T-cell (primary cell): ENCODE results near the gene ZG16B. TPM values are rescaled to one million over a fixed set of nuclear protein-coding genes. Genes with fewer than 3 reads are reported as not detected.

Experiments
- ATAC-seq, 4 experiments: fragments of 200-7000 bp in 3 of 4; fragments of 150-1000 bp in 1 of 4; cut with Tn5 transposase; replicated peaks in 1 of 4; 1 replicate in 3 of 4; 2 replicates in 1 of 4; pipeline ENCODE4 v1.10.0; 2021; ENCODE audit warnings: moderate library complexity in 3 of 4, mild to moderate bottlenecking in 2 of 4, moderate number of reproducible peaks in 1 of 4
- CTCF ChIA-PET, 2 donors: fragments of 300-600 bp; sonication (Branson Sonifier 250); formaldehyde crosslinking; loops; one replicate each; lab custom pipeline; 2022; ENCODE audit warnings: antibody characterized with exemption in 2 of 2; lab: Charles Lee
- POLR2A ChIA-PET, 2 donors: fragments of 300-600 bp; sonication (Branson Sonifier 250); formaldehyde crosslinking; loops; one replicate each; lab custom pipeline; 2022; ENCODE audit warnings: antibody characterized with exemption in 2 of 2; lab: Charles Lee
- DNase-seq, 35 experiments: peaks; one replicate each; pipeline versions ENCODE4 v3.0.0 to v3.0.0-alpha.2; 2013 to 2023
- H3K27ac ChIP-seq: one replicate; pipeline ENCODE4 v1.5.1; 2013; ENCODE audit warnings: low read length
- H3K27me3 ChIP-seq, 2 experiments: replicated peaks in 1 of 2; 1 replicate in 1 of 2; 2 replicates in 1 of 2; pipeline versions ENCODE4 v1.6.1 to v1.7.0; 2013; ENCODE audit warnings: low read length in 1 of 2, mixed read lengths in 1 of 2; ENCODE audit not compliant: control insufficient read depth in 2 of 2, insufficient read depth in 2 of 2; ENCODE audit errors: extremely low read depth in 1 of 2
- H3K36me3 ChIP-seq, 2 donors: 1 replicate in 1 of 2; 2 replicates in 1 of 2; pipeline versions ENCODE4 v1.6.1 to v1.7.0; 2013; ENCODE audit warnings: low read length in 1 of 2; ENCODE audit not compliant: control insufficient read depth in 2 of 2, insufficient read depth in 1 of 2; ENCODE audit errors: extremely low read depth in 1 of 2
- H3K4me1 ChIP-seq, 2 experiments: 1 replicate in 1 of 2; 2 replicates in 1 of 2; pipeline versions ENCODE4 v1.6.1 to v1.7.0; 2013; ENCODE audit warnings: low read length in 2 of 2, mixed read lengths in 1 of 2; ENCODE audit not compliant: insufficient read depth in 2 of 2, control insufficient read depth in 1 of 2; ENCODE audit errors: extremely low read depth in 1 of 2
- H3K4me3 ChIP-seq, 2 donors: 1 replicate in 1 of 2; 2 replicates in 1 of 2; pipeline versions ENCODE4 v1.5.1 to v1.7.0; 2013; ENCODE audit warnings: mild to moderate bottlenecking in 2 of 2, low read length in 1 of 2, moderate library complexity in 1 of 2; ENCODE audit not compliant: control insufficient read depth in 1 of 2; ENCODE audit errors: extremely low read depth in 1 of 2
- H3K9me3 ChIP-seq: 2 replicates; pipeline ENCODE4 v1.7.0; 2013
- H3K27ac Mint-ChIP-seq, 2 donors: one replicate each; pipeline ENCODE4 v1.8.0; 2020 to 2021; ENCODE audit warnings: mild to moderate bottlenecking in 2 of 2, mixed read lengths in 2 of 2
- H3K27me3 Mint-ChIP-seq, 2 donors: one replicate each; pipeline ENCODE4 v1.8.0; 2021 to 2022; ENCODE audit warnings: mixed read lengths in 2 of 2
- H3K36me3 Mint-ChIP-seq: one replicate; pipeline ENCODE4 v1.8.0; 2021; ENCODE audit warnings: mixed read lengths
- H3K4me1 Mint-ChIP-seq, 3 donors: one replicate each; pipeline ENCODE4 v1.8.0; 2020 to 2022; ENCODE audit warnings: mixed read lengths in 3 of 3, mild to moderate bottlenecking in 1 of 3
- H3K4me3 Mint-ChIP-seq, 3 donors: one replicate each; pipeline ENCODE4 v1.8.0; 2020 to 2022; ENCODE audit warnings: mild to moderate bottlenecking in 3 of 3, mixed read lengths in 3 of 3, moderate library complexity in 3 of 3
- H3K9me3 Mint-ChIP-seq, 3 donors: one replicate each; pipeline ENCODE4 v1.8.0; 2020 to 2022; ENCODE audit warnings: mixed read lengths in 3 of 3
- WGBS: methylation state at CpG from one replicate; pipeline ENCODE4 v1.1.5; 2013; ENCODE audit warnings: missing lambda C conversion rate; ENCODE audit not compliant: insufficient coverage; 5-methylcytosine and 5-hydroxymethylcytosine counted together
- total RNA-seq, 35 experiments: library from RNA in 6 of 35; stranded (reverse) in 6 of 35; fragments of 120-200 nt in 1 of 35; gene quantifications; one replicate each; pipeline versions ENCODE4 v1.2.1 to v1.2.4 and lab custom pipeline; 2013 to 2026

The ZG16B gene
- total RNA-seq, 5 donors from 2014 or later (not counting 1 experiment from before 2014, with no cell fraction given) = 0.43 TPM; not detected in 4

- Histone ChIP-seq H3K27me3 (peaks cover 0 to 51% of the 10 kb centered on the region in 2 experiments), H3K4me3 (no peak overlapping the region), H3K36me3 (no peaks in the 10 kb centered on the region), H3K27ac (no peak overlapping the region), H3K4me1 (peaks cover 0 to 18% of the 10 kb centered on the region in 2 experiments), H3K9me3 (no peaks in the 10 kb centered on the region)
- H3K27me3 Mint-ChIP-seq = peaks cover 6 to 11% of the 10 kb centered on the region in 2 donors
- CTCF ChIA-PET = no interaction called here
- no peak for ATAC-seq
- DNase-seq = no peak
- 84% methylated on average over 15 of the region's 18 CpGs for WGBS
- no peak overlapping the region for H3K27ac Mint-ChIP-seq
- H3K9me3 Mint-ChIP-seq = peaks cover 8 to 10% (median 9%) of the 10 kb centered on the region in 3 donors
- peaks cover 8% of the 10 kb centered on the region for H3K36me3 Mint-ChIP-seq
- H3K4me1 Mint-ChIP-seq = peaks cover 7 to 10% (median 7%) of the 10 kb centered on the region in 3 donors
- POLR2A ChIA-PET = no interaction called here
- H3K4me3 Mint-ChIP-seq = no peak overlapping the region
Observed at GRCh38 chr16:2853531-2854073, 23.5 kb downstream of the ZG16B start.

GRCh38 chr16:2854700-2855309 lies 24.7 kb downstream of the ZG16B start:
- no peaks in the 10 kb centered on the region for H3K9me3 ChIP-seq
- ChIA-PET CTCF (no interaction called here), POLR2A (no interaction called here)
- no CpG with 5 or more reads among the region's 5 CpGs for WGBS
- H3K36me3 ChIP-seq = no peaks in the 10 kb centered on the region
- H3K4me3 ChIP-seq = no peak overlapping the region
- Mint-ChIP-seq H3K4me3 (no peak overlapping the region), H3K27ac (no peak overlapping the region), H3K4me1 (peaks cover 7 to 11% (median 10%) of the 10 kb centered on the region in 3 donors), H3K36me3 (peaks cover 8% of the 10 kb centered on the region), H3K9me3 (peaks cover 8 to 10% (median 9%) of the 10 kb centered on the region in 3 donors), H3K27me3 (peaks cover 4 to 6% of the 10 kb centered on the region in 2 donors)
- H3K27ac ChIP-seq = no peak overlapping the region
- ATAC-seq = no peak
- peaks cover 0 to 22% of the 10 kb centered on the region in 2 experiments for H3K4me1 ChIP-seq
- DNase-seq = no peak
- peaks cover 0 to 50% of the 10 kb centered on the region in 2 experiments for H3K27me3 ChIP-seq

GRCh38 chr16:2855536-2855935 lies 25.4 kb downstream of the ZG16B start:
- no peaks in the 10 kb centered on the region for H3K36me3 ChIP-seq
- ATAC-seq (no peak), DNase-seq (no peak)
- no peak overlapping the region for H3K4me3 ChIP-seq
- Mint-ChIP-seq H3K27ac (peak overlapping the region in 1 of 2 donors; percentile 23), H3K9me3 (peaks cover 8 to 10% (median 9%) of the 10 kb centered on the region in 3 donors), H3K27me3 (peaks cover 7 to 11% of the 10 kb centered on the region in 2 donors), H3K4me1 (peaks cover 7 to 11% (median 10%) of the 10 kb centered on the region in 3 donors), H3K36me3 (peaks cover 8% of the 10 kb centered on the region), H3K4me3 (no peak overlapping the region)
- H3K27me3 ChIP-seq = peaks cover 0 to 53% of the 10 kb centered on the region in 2 experiments
- ChIA-PET POLR2A (no interaction called here), CTCF (no interaction called here)
- H3K4me1 ChIP-seq = peaks cover 0 to 22% of the 10 kb centered on the region in 2 experiments
- no peaks in the 10 kb centered on the region for H3K9me3 ChIP-seq
- 83% methylated on average over 5 of the region's 6 CpGs for WGBS
- H3K27ac ChIP-seq = no peak overlapping the region

GRCh38 chr16:2856061-2856670 lies 26.1 kb downstream of the ZG16B start:
- peaks cover 0 to 22% of the 10 kb centered on the region in 2 experiments for H3K4me1 ChIP-seq
- H3K36me3 ChIP-seq = no peaks in the 10 kb centered on the region
- Mint-ChIP-seq H3K27ac (no peak overlapping the region), H3K36me3 (peaks cover 8% of the 10 kb centered on the region), H3K27me3 (peaks cover 7 to 13% of the 10 kb centered on the region in 2 donors), H3K4me1 (peaks cover 7 to 11% (median 10%) of the 10 kb centered on the region in 3 donors), H3K9me3 (peaks cover 8 to 10% (median 9%) of the 10 kb centered on the region in 3 donors), H3K4me3 (peak overlapping the region in 1 of 3 donors; percentile 40)
- ChIA-PET POLR2A (no interaction called here), CTCF (interaction anchor here in 1 of 2 donors (0.6 kb wide), 1 partner anchor 113 kb away, joined by 3 read pairs; the partner anchor contains the start of gene PAQR4)
- H3K9me3 ChIP-seq = no peaks in the 10 kb centered on the region
- DNase-seq = peak in 5 of 35 experiments; percentile 22 to 49 (median 25)
- H3K27ac ChIP-seq = no peak overlapping the region
- peaks cover 0 to 59% of the 10 kb centered on the region in 2 experiments for H3K27me3 ChIP-seq
- 92% methylated on average over 14 of the region's 14 CpGs for WGBS
- no peak overlapping the region for H3K4me3 ChIP-seq
- ATAC-seq = peak; percentile 23 to 52 (median 44)

GRCh38 chr16:2856686-2857450 lies 26.8 kb downstream of the ZG16B start:
- H3K36me3 Mint-ChIP-seq = peaks cover 8% of the 10 kb centered on the region
- peaks cover 7 to 11% (median 10%) of the 10 kb centered on the region in 3 donors for H3K4me1 Mint-ChIP-seq
- H3K4me3 Mint-ChIP-seq = peak overlapping the region in 1 of 3 donors; percentile 91
- DNase-seq = no peak
- CTCF ChIA-PET = interaction anchor here (0.5 to 0.6 kb wide), 2 partner anchors 113 to 474 kb away, joined by 3 to 4 read pairs; partner anchors contain the start of gene PAQR4 (in 1 of the 2)
- peaks cover 7 to 17% of the 10 kb centered on the region in 2 donors for H3K27me3 Mint-ChIP-seq
- 88% methylated on average over 12 of the region's 24 CpGs for WGBS
- ATAC-seq = no peak
- no peak overlapping the region for H3K27ac Mint-ChIP-seq
- H3K9me3 Mint-ChIP-seq = peaks cover 8 to 10% (median 9%) of the 10 kb centered on the region in 3 donors
- Histone ChIP-seq H3K4me3 (peak overlapping the region in 1 of 2 donors; percentile 44), H3K9me3 (no peaks in the 10 kb centered on the region), H3K36me3 (no peaks in the 10 kb centered on the region), H3K27ac (peak overlapping the region; percentile 23), H3K4me1 (peaks cover 0 to 22% of the 10 kb centered on the region in 2 experiments), H3K27me3 (peaks cover 0 to 60% of the 10 kb centered on the region in 2 experiments)
- POLR2A ChIA-PET = no interaction called here
